Lower lobe of right lung (tissue), 2 donors: ENCODE measurements around the gene PAQR3. TPM values are rescaled to one million over a fixed set of nuclear protein-coding genes. Genes with fewer than 3 reads are reported as not detected.
A peak's percentile ranks its signal among the peaks of the same experiment; 100 is the strongest.
"Not testable (repeated sequence)": the region's sequence is repeated elsewhere in the genome, so short reads cannot be mapped to it uniquely, and the experiment has no call there.

ENCODE experiments used
- ATAC-seq, 2 donors: fragments of 200-7000 bp; cut with Tn5 transposase; one replicate each; pipeline ENCODE4 v1.9.1; 2020 to 2022; ENCODE audit warnings: mild to moderate bottlenecking in 2 of 2, moderate library complexity in 2 of 2
- DNase-seq: peaks from one replicate; pipeline ENCODE4 v3.0.0-alpha.2; 2020
- H3K27ac ChIP-seq: fragments of 200-600 bp; one replicate; pipeline ENCODE4 v1.8.0; 2022
- H3K27me3 ChIP-seq: fragments of 200-600 bp; one replicate; pipeline ENCODE4 v1.8.0; 2022; ENCODE audit warnings: low read depth
- H3K36me3 ChIP-seq: fragments of 200-600 bp; one replicate; pipeline ENCODE4 v1.8.0; 2022; ENCODE audit warnings: mild to moderate bottlenecking
- H3K4me1 ChIP-seq: fragments of 200-600 bp; one replicate; pipeline ENCODE4 v1.8.0; 2022
- H3K4me3 ChIP-seq: fragments of 200-600 bp; one replicate; pipeline ENCODE4 v1.8.0; 2022; ENCODE audit warnings: mild to moderate bottlenecking
- H3K9me3 ChIP-seq: fragments of 200-600 bp; one replicate; pipeline ENCODE4 v1.8.0; 2022
- CTCF ChIP-seq: fragments of 200-600 bp; IDR thresholded peaks from one replicate; pipeline ENCODE4 v1.8.0; 2022; ENCODE audit warnings: antibody characterized with exemption, mild to moderate bottlenecking
- intact Hi-C: fragments of 100-400 bp; cut with DNase I; formaldehyde crosslinking; loops from one replicate; pipeline ENCODE4 v1.11.0; 2022
- total RNA-seq: library from RNA; stranded (reverse); fragmentation: NEBNext Ultra II Directional; extraction: Animal tissue kit (Norgen Biotek cat#: 25700); gene quantifications from one replicate; pipeline ENCODE4 v1.2.1, GENCODE V29; 2021
- donor health status: DM: no; HTN: yes; CAD: no; lungs with severe emphysema.

PAQR3 gene
- total RNA-seq, 1 donor from 2014 or later, result 7.7 TPM

- no peak for TF ChIP-seq CTCF
- Histone ChIP-seq H3K9me3 (no peaks in the 10 kb centered on the region), H3K4me3 (no peak overlapping the region), H3K27ac (no peak overlapping the region), H3K36me3 (peaks cover 23% of the 10 kb centered on the region), H3K4me1 (no peaks in the 10 kb centered on the region), H3K27me3 (no peaks in the 10 kb centered on the region)
- ATAC-seq (no peak), DNase-seq (no peak)
- intact Hi-C loops, result no loop called here
Observed at GRCh38 chr4:78910612-78911011, 28.6 kb downstream of the PAQR3 start.

GRCh38 chr4:78908974-78909373 lies 30.3 kb downstream of the PAQR3 start:
- H3K4me3 ChIP-seq, H3K27ac ChIP-seq, ATAC-seq, H3K9me3 ChIP-seq, DNase-seq, H3K4me1 ChIP-seq, H3K27me3 ChIP-seq, intact Hi-C loops: not testable (repeated sequence)
- peaks cover 23% of the 10 kb centered on the region for H3K36me3 ChIP-seq

- Histone ChIP-seq H3K9me3 (no peaks in the 10 kb centered on the region), H3K4me3 (no peak overlapping the region), H3K36me3 (peaks cover 23% of the 10 kb centered on the region), H3K4me1 (no peaks in the 10 kb centered on the region), H3K27ac (no peak overlapping the region), H3K27me3 (no peaks in the 10 kb centered on the region)
- DNase-seq (no peak), ATAC-seq (peak in 1 of 2 donors; percentile 53)
- intact Hi-C loops, result no loop called here
- no peak for TF ChIP-seq CTCF
Observed at GRCh38 chr4:78907638-78908037, 31.6 kb downstream of the PAQR3 start.

- no peak overlapping the region for H3K4me3 ChIP-seq
- intact Hi-C loops, result no loop called here
- no peak for TF ChIP-seq CTCF
- H3K9me3 ChIP-seq, result no peaks in the 10 kb centered on the region
- DNase-seq, result no peak
- H3K4me1 ChIP-seq, result no peaks in the 10 kb centered on the region
- no peaks in the 10 kb centered on the region for H3K36me3 ChIP-seq
- no peak overlapping the region for H3K27ac ChIP-seq
- peak in 1 of 2 donors; percentile 32 for ATAC-seq
- no peaks in the 10 kb centered on the region for H3K27me3 ChIP-seq
Observed at GRCh38 chr4:78904143-78904542, 35.1 kb downstream of the PAQR3 start.

- Histone ChIP-seq H3K27ac (no peak overlapping the region), H3K27me3 (no peaks in the 10 kb centered on the region), H3K36me3 (no peaks in the 10 kb centered on the region), H3K4me1 (no peaks in the 10 kb centered on the region), H3K4me3 (no peak overlapping the region), H3K9me3 (no peaks in the 10 kb centered on the region)
- no peak for TF ChIP-seq CTCF
- intact Hi-C loops, result no loop called here
- DNase-seq (no peak), ATAC-seq (no peak)
Observed at GRCh38 chr4:78902298-78902697, 36.9 kb downstream of the PAQR3 start.

GRCh38 chr4:78901882-78902281 lies 37.4 kb downstream of the PAQR3 start:
- H3K27ac ChIP-seq, result no peak overlapping the region
- no peak for TF ChIP-seq CTCF
- intact Hi-C loops, result no loop called here
- DNase-seq (no peak), ATAC-seq (no peak)
- no peak overlapping the region for H3K4me3 ChIP-seq
- no peaks in the 10 kb centered on the region for H3K4me1 ChIP-seq
- H3K9me3 ChIP-seq, result no peaks in the 10 kb centered on the region
- H3K27me3 ChIP-seq, result no peaks in the 10 kb centered on the region
- no peaks in the 10 kb centered on the region for H3K36me3 ChIP-seq
